RPMI7951 (cell line): ENCODE data around the gene MMAB. TPM values are rescaled to one million over a fixed set of nuclear protein-coding genes. Genes with fewer than 3 reads are reported as not detected.

Experiments
- DNase-seq: peaks from one replicate; pipeline ENCODE4 v3.0.0-alpha.2; 2012; ENCODE audit warnings: low read depth
- total RNA-seq: library from RNA; depleted of rRNA; stranded (reverse); fragments of >200 nt; shearing (Covaris generic); gene quantifications from 2 replicates; pipeline ENCODE4 v1.2.3, GENCODE V29; 2014; rRNA removed

Gene MMAB
- total RNA-seq, result 26.1 and 33.1 TPM in 2 replicates

DNA sequence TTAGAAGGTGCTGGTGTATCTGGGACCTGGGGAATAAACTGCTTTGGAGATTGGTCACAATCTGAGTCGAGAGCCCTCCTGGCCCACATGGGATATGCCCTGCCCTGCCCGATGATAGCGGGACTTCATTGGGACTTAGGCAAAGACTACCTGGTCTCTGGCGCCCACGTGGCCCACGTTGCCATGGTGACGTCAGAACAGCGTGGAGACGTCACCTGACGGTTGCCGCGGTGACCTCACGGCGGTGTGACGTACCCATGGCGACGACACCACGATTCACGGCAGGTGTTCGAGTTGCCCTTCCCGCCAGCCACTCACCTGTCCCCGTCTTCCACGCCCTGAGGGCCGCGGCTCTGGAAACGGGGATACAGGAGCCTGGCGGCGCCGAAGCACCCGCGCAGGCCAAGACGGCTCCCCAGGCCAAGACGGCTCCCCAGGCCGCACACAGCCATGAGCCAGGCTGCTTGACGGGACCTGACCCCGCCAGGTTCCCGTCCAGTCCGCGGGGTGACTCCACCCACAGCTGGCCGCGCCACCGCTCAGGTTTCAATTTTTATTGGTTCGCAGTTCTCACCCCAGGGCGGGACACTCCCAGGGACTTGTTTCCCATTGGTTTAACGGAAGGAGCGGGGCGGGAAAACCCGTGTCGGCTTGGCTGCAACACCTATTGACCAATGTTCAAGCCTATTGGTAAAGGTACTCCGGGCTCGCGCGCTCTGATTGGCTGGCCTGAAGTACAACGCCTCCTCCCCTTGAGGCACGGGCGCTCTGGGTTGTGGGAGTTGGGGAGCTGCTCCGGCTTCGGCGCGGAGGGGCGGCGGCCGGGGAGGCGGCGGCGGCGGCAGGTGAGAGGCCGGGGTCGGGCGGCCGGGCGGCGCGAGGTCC is at the start of gene MMAB, which contains the start of gene MVK:
MMAB (minus strand) TSS at position 476 of the 885 bp plus-strand sequence; CDS start at position 452, 24 bp downstream.
MVK (plus strand) TSS at position 766 of the 885 bp plus-strand sequence. CDS start 1,029 bp downstream, outside the sequence.
- DNase-seq, result peak; percentile 98

- no peak for DNase-seq
Measured at GRCh38 chr12:109621901-109622364, 48.6 kb upstream of the MMAB start.

- peak; percentile 15 for DNase-seq
Measured at GRCh38 chr12:109621211-109621694, 47.9 kb upstream of the MMAB start.

DNA sequence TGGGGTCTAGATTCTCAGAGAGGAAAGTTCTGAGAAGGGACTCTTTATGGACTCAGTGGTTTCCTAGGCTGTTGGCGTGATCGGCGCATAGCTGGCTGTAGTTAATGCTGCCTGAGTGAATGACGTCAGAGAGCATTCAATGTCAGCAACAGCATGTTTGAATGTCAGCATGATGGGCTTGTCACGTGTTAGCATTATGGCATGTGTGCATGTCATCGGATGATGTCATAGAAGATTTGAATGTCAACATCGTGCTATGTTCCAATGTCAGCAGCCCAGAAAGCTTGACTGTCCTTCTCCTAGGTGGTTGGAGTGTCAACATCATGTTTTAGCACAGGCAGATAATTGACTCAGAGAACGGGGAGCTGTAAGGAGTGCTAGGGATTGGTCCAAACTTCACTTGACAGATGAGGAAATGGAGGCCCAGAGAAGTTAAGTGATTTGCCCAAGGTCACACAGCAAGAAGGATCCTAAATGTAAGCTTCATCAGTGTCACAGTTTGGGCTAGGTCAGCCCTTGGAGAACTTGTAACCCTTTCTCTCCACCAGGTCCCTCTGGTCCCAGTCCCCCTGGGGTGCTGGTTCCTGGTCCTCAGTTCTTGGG is 45.8 kb upstream of the MMAB start:
- DNase-seq, result no peak

DNA sequence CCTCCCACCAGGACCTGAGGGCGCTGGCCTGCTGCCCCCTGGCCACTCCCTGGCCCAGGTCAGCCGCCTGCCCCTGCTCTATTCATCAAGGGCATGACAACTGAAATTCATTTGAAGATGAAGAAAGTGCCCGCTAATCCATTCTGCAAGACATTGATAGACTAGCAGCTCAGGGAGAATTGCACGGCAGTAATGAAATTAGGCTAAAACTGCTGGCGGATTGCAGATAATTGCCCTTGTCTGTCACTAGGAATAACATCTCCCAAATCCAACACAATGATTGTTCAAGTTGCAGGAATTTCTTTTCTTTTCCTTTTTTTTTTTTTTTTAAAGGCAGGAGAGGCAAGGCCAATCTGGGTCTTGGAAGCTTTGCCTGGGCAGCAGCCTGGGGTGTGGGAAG is 44.8 kb upstream of the MMAB start:
- DNase-seq, result no peak

DNA sequence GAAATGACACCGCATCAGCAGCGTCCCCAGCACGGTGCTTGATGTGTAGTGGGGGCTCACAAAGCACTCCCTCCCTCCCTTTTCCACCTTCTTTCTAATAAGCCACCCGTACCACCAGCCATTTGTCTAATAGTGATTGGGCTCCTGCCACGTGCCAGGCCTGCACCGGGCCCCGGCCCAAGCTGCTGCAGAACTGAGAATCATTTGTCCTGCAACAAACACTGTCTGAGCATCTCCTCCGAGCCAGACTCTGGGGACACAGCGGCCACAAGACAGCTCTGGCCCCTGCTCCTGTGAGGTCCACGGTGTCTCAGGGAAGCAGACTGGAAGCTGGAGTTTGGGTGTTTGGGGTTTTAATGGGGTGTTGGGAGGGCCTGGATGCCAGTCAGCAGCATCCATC is 44.2 kb upstream of the MMAB start:
- no peak for DNase-seq

DNA sequence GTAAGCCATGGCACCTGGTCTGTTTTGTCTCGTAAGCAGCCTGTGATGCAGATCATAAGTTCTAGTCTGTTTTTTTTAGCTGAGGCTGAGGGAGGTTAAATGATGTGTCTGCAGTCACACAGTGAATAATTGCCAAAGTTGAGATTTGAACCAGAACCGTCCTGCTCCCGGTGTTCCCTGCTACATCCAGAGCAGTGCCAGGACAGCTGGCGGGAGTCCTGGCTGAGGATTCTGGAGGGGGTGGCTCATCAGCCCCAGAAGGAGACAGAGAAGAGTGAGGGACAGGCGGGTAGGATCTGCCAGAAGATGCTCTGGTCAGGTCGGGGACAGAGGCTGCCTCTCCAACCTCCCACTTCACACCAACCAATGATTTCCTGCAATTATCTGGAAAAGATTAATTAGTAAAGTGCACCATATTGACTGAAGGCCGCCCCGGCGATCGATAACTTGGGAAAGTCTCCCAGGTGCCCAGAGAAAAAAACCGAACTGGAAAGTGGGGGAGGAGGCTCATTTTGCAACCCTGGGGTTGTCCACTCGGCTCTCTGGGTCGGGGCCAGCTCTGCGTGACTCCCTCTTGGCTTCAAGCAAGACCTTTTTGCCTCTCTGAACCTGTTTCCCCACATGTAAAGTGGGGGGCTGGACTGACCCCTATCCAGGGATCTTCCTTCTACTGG is 42.4 kb upstream of the MMAB start:
- no peak for DNase-seq

- no peak for DNase-seq
Measured at GRCh38 chr12:109613649-109614455, 40.5 kb upstream of the MMAB start.

GRCh38 chr12:109612975-109613502 is 39.7 kb upstream of the MMAB start:
- peak; percentile 30 for DNase-seq

DNA sequence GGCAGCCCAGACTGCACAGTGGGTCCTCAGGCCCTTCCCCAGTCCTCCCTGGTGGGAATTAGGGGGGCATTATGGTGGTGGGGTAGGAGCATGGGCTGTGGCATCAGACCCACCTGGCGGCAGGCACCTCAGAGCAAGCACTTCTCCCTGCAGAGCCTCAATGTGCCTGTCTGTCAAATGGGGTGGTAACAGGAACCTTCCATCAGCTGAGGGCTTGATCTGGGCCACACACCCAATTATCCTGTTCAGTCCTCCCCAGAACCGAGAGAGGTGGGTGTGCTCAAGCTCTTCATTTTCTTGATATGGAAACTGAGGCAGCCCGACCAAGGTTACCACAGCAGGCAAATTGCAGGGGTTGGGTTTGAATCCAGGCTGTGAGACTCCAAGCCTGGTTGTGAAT is 38.7 kb upstream of the MMAB start:
- DNase-seq, result no peak

DNA sequence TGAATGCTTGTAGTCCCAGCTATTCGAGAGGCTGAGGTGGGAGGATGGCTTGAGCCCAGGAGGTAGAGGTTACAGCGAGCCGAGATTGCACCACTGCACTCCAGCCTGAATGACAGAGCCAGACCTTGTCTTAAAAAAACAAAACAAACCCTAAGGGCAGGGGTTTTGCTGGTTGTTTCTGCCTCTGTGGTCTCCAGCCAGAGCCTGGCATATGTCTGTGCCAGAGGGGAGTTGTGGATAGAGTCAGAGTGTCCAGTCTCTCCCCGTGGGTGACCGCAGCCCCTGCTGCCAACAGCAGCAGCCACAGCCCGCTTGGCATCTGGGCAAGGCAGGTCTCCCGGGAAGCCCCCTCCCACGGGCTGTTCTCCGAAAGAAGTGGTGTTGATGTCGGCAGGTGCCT is 37.9 kb upstream of the MMAB start:
- peak; percentile 31 for DNase-seq

DNA sequence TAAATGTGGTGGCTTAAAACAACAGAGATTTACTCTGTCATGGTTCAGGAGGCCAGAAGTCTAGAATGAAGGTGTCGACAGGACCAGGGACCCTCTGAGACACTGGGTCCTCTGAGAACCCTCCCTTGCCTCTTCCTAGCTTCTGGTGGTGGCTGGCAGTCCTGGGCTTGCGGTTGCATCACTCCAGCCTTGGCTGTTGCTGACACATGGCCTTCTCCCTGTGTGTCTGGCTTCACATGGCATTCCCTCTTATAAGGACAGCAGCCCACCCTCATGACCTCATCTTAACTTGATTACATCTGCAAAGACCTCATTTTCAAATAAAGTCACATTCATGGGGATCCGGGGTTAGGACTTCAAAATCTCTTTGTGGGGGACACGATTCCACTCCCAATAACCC is 37.2 kb upstream of the MMAB start:
- no peak for DNase-seq

GRCh38 chr12:109609342-109609741 is 36.0 kb upstream of the MMAB start:
- DNase-seq, result no peak

- DNase-seq, result no peak
Measured at GRCh38 chr12:109608793-109609192, 35.5 kb upstream of the MMAB start.

GRCh38 chr12:109608270-109608669 is 35.0 kb upstream of the MMAB start:
- DNase-seq, result no peak

- DNase-seq, result no peak
Measured at GRCh38 chr12:109607618-109608017, 34.3 kb upstream of the MMAB start.

DNA sequence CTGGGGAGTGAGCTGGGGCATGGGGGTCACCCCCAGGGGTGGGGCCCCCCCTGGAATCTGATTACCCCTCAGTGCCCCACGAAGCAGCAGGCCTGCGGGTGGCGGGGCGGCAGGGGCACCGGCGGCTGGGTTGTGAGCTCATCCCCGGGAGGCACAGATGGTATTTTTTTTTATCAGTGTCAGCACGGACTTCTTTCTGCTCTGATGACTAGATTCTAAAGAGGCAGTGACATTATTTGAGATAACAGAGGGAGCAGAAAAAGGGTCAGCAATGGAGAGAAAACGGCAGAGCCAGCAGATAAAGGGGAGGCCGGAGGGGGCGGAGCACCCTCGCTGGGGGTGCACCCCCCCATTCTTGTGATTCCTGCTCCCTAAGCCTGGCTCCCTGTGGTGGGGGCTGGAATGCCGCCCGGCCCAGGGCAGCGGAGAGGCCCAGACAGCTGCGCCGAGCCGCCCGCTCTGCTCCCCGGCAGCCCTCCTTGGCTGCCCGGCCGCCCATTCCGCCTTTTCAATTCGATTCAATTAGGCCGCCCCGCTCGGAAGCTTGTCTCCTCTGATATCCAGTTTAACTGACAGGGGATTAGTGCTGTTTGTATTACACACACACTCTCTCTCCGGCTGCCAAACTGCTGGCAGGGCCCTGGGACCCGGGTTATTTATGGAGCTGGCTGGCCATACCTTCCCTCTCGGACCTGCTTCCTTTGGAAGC is 33.2 kb upstream of the MMAB start:
- DNase-seq, result no peak

DNA sequence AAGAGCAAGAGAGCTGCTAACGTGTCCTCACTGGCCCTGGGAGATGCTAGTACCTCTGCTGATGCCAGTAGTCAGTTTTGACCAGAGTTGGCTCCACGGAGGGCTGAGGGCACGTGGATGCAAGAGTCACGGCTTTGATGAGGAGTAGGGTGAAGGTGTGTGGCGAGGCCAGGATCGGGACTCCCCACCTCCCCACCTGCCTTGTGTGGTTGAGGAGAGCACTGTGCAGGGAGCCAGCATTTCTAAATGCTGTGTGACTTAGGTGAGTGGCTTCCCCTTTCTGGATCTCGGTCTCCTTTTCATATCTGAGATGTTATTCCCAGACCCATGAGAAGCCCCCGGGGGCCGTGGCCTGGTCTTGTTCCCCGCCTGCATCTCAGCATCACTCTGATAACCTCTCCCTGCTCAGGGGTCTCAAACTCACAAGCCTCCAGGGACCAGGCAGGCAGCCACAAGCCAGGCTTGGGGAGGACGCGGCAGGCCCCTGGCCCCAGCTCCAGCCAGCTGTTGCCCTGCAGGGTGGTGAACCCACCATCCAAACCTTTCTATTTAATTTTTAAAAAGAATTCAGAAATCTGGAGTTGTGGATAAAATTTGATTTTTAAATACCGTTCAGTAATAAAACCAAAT is 32.4 kb upstream of the MMAB start:
- no peak for DNase-seq

DNA sequence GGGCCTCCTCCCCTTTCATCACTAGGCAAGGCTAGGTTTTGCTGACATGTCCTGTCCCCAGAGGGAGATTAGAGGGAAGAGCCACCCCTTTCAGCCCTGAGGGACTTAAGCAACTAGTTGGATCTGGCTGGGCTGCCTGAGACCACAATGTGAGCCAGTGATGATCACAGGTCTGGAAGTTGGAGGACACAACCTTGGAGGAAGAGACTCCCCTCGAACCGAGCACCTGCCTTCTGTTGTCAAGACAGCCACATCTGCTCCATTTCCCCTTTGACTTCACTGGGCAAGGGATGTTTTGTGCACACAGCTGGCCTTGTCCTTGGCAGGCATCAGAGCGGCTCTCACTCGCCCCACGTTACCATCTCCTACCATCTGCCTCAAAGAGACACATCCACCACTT is 31.7 kb upstream of the MMAB start:
- no peak for DNase-seq

- no peak for DNase-seq
Measured at GRCh38 chr12:109604132-109604585, 30.9 kb upstream of the MMAB start.
